HG02981 (cell line): ENCODE data around the gene ACRBP.
A peak's percentile ranks its signal among the peaks of the same experiment; 100 is the strongest.
"Not testable (repeated sequence)": the region's sequence is repeated elsewhere in the genome, so short reads cannot be mapped to it uniquely, and the experiment has no call there.

Experiments used
- ATAC-seq: cut with Tn5 transposase; IDR thresholded peaks from one replicate; pipeline ENCODE4 v1.9.1; 2021; ENCODE audit warnings: mild to moderate bottlenecking, moderate library complexity; ENCODE audit not compliant: unreplicated experiment

Gene ACRBP

GRCh38 chr12:6618483-6619225 is 28.6 kb downstream of the ACRBP start:
- ATAC-seq: no peak

- no peak for ATAC-seq
These were observed 31.4 kb downstream of the ACRBP start for GRCh38 chr12:6615802-6616201.

DNA sequence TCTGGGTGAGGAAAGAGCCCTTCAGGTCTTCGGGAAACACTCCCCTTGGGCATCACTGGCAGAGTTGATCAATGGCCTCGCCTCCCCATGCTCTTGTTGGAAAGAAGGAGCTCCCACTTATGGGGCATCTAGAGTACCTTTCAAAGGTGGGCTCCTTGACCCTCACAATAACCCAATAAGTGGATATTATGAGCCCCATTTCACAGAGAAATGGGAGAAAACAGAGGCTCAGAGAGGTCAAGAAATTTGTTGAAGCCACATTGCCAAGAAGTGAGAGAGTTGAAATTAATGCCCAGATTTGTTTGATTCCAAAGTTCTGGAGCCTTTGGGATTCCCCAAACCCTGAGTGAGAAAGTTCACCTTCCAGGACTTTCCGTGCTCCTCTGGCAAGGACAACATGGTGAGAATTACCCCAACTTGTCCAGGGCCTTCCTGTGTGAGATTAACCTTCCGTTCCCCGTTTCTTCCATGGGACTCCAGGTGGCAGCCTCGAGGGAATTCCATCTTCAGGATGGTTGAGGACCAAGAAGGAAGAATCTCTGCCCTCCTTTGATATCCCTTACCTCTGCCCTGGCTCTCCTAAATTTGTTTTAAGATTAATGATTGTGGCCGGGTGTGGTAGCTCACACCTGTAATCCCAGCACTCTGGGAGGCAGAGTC is 32.6 kb downstream of the ACRBP start:
- ATAC-seq: no peak

GRCh38 chr12:6613776-6614512 is 33.3 kb downstream of the ACRBP start:
- ATAC-seq: no peak

- ATAC-seq: no peak
These were observed 34.0 kb downstream of the ACRBP start for GRCh38 chr12:6613015-6613775.

GRCh38 chr12:6612652-6613014 is 34.6 kb downstream of the ACRBP start:
- no peak for ATAC-seq

DNA sequence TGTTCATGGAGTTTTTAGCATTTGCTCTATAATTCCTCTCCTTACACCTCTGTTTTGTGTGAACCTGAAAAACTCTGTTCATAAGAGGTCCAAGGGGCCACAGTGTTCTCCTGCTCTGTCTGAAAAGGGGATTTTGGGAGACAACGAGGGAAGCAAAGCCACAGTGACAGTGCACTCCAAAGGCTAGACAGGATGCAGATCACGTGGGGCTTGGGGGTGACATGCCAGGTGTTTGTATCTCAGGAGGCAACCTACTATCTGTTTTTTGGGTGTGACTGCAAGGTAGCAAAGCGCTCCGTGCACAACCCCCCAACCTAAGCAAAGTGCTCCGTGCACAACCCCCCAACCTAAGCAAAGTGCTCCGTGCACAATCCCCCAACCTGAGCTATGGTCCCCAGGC is 35.0 kb downstream of the ACRBP start:
- ATAC-seq: no peak

GRCh38 chr12:6608592-6609281 is 38.5 kb downstream of the ACRBP start:
- no peak for ATAC-seq

DNA sequence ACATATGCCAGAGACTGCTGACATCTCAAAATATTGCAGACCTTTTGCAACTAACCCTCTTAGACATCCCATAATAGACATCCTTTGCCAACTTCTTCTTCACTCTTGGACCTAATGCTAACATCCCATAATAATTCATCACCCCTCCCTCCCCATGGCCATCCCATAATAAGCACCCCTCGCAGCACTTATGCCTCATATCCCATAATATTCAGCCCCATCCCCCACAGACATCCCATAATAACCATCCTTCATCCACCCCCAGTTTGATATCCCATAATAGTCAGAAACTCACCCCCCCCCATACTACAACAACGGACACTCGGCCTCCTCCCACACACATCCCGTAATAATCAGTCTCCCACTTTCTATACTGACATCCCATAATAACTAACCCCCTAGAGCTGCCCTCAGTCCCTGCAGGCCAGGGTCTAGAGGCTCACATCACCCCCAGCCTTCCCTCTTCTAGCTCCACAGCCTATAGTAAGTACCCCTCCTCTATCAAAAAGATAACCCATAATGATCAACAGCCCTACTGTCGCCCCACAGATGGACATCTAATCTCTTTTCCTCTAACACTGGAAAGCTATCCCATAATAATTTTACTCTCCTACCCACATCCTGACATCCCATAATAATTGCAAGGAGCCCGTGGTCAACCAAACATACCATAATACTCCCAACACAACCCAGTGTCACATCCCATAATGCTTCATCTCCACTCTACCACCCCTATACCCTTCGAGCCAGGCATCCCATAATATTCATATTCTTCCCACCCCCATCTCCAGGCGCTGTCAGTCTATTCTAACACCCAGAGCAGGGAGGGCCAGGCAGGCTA is 39.3 kb downstream of the ACRBP start:
- peak; percentile 36 for ATAC-seq

DNA sequence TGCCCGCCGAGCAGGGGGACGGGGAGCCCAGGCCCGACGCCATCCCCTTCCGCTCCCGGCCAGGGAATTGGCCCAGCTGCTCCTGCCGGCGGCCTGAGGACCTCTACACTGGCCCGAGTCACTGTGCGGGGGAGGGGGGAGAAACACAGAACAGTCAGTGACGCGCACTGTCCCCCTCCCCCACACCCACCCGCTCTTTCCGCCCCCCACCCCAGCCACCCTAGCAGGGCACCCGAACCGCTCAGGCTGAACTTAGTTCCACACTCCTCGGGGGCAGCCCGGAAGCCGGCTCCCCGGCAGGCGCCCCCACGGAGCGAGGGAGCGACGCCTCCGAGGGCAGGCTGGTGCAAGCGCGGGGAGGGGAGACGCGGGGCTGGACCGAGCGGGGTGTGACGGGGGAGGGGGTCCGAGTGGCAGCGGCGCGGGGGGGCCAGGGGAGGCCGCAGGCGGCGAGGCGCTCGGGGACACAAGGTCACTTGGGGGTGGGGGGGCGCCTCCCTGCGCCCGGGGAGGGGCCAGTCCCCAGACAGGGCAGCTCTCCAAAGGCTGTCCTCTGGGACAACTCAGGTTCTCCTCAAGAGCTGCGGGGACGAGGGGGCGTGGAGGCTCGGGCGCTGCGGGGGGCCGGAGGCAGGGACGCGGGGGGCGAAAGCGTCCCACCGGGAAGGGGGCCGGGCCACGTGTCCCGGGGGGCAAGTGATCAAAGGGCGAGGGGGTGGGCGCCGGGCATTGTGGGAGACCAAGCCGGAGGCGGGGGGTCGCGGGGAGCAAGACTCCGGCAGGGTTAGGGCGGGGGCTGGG is 40.7 kb downstream of the ACRBP start:
- no peak for ATAC-seq

DNA sequence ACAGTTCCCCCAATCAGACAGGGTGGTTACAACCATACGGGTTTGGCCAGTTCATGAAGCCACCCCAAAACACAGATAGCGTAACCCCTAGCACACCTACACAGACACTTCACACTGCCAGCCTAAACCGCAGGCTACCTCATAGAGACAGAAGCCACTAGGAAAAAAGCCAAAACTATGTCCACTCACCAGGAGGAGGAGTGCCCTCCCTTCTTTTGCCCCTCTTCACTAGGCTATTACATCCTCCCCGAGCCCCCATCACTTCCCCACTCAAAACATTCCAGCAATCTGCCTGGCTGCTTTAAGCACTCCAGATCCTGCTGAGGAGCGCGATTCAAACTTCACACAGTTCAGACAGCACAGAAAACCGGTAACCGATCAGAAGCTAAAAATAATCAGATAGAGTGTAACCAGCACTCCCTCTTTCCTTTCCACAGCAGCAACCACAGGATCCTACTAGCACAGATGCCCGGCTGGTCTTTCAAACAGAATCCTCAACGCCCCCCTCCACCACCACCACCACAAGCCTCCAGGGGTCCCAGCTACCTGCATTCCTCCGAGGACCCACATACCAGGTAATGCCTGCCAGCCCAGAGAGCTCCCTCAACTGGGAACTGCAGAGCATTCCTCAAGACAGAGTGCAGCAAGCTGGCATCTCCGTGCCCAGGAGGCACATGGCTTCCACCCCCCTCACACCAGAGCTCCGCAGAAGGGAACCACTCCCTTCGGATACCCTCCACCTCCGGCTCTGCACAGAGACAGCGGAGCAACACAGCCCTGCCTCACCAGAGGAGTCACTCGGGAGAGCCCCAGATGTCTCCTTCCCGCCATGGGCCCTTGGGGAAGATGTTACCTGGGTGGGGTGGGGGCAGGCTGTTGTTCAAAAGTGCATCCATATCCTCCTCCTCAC is 41.6 kb downstream of the ACRBP start:
- no peak for ATAC-seq

GRCh38 chr12:6604259-6605029 is 42.8 kb downstream of the ACRBP start:
- no peak for ATAC-seq

GRCh38 chr12:6603095-6603567 is 44.1 kb downstream of the ACRBP start:
- no peak for ATAC-seq

- no peak for ATAC-seq
These were observed 44.7 kb downstream of the ACRBP start for GRCh38 chr12:6602526-6602925.

GRCh38 chr12:6595673-6596072 is 51.6 kb downstream of the ACRBP start:
- ATAC-seq: not testable (repeated sequence)

DNA sequence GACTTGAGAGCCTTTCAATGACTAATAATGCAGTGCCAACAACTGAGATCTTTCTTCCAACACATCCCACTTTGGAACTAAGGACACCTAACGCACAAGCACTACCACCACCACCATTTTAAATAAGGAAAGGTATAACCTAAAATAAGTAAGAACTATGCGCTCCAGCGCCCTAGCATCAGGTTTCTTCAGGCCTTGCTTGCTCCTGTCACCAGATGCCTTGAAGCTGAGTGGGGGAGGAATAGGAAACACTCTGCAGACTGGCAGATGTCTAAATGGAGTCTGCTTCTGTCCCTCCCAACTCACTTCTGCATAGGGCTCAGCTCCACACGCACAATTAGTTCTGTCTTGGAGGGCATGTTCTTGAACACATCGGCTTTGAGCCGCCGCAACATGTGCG is 55.1 kb downstream of the ACRBP start:
- no peak for ATAC-seq
